K562 (cell line): Measurements from ENCODE around the gene HES3. TPM values are rescaled to one million over a fixed set of nuclear protein-coding genes. Genes with fewer than 3 reads are reported as not detected.

Experiments
- ATAC-seq: fragments of 200-7000 bp; cut with Tn5 transposase; 3 replicates; pipeline ENCODE4 v1.9.1; 2020; ENCODE audit warnings: moderate library complexity
- BruUV-seq: library from RNA; stranded (reverse); fragments of 400-500 nt; replicated peaks from 2 replicates; lab custom pipeline; 2021; lab: Mats Ljungman, UMichigan
- CTCF ChIA-PET: fragments of 300-600 bp; formaldehyde crosslinking; extraction: SDS; loops from one replicate; lab custom pipeline; 2021; ENCODE audit warnings: low intra/inter-chr PET ratio; lab: Yijun Ruan, JAX
- POLR2A ChIA-PET: fragments of 300-600, 350-650 bp; sonication (Branson Sonifier 250); formaldehyde crosslinking; extraction: SDS; loops from one replicate; lab custom pipeline; 2021; ENCODE audit warnings: antibody characterized with exemption, inconsistent platforms; lab: Yijun Ruan, JAX
- DNase-seq, 4 experiments: peaks; one replicate each; pipeline versions ENCODE4 v3.0.0 to v3.0.0-alpha.2; 2011 to 2018; ENCODE audit warnings: low spot score in 3 of 4, mixed read lengths in 3 of 4; ENCODE audit errors: extremely low read depth in 1 of 4
- FAIRE-seq: peaks from 2 replicates; lab custom pipeline; 2011; peaks lifted over from hg19 to GRCh38; lab: Jason Lieb, UNC
- H2AFZ ChIP-seq: 2 replicates; pipeline ENCODE4 v1.6.0; 2011; ENCODE audit warnings: low read depth, low read length, control low read depth, inconsistent platforms
- H3K27ac ChIP-seq: fragments of 200-600 bp; 3 replicates; pipeline ENCODE4 v1.8.0; 2011; ENCODE audit warnings: low read depth, mild to moderate bottlenecking, control low read depth, inconsistent platforms, low read length, moderate library complexity, mixed read lengths; ENCODE audit errors: extremely low read depth
- H3K27me3 ChIP-seq, 2 experiments: fragments of 300-600 bp in 1 of 2; 2 replicates in 1 of 2; 3 replicates in 1 of 2; pipeline versions ENCODE4 v1.6.0 to v1.8.0; 2011; ENCODE audit warnings: inconsistent platforms in 2 of 2, low read length in 2 of 2, mild to moderate bottlenecking in 1 of 2, mixed read lengths in 1 of 2, moderate library complexity in 1 of 2; ENCODE audit not compliant: control insufficient read depth in 2 of 2, insufficient read depth in 2 of 2
- H3K36me3 ChIP-seq: fragments of 300-600 bp; 3 replicates; pipeline ENCODE4 v1.8.0; 2011; ENCODE audit warnings: mild to moderate bottlenecking, low read length, inconsistent platforms; ENCODE audit not compliant: control insufficient read depth, insufficient read depth
- H3K4me1 ChIP-seq, 2 experiments: fragments of 200-600 bp in 1 of 2; replicated peaks in 1 of 2; 2 replicates in 1 of 2; 3 replicates in 1 of 2; pipeline versions ENCODE4 v1.5.1 to v1.8.0; 2011; ENCODE audit warnings: inconsistent platforms in 2 of 2, low read length in 2 of 2, mild to moderate bottlenecking in 1 of 2, mixed read lengths in 1 of 2, moderate library complexity in 1 of 2; ENCODE audit not compliant: control insufficient read depth in 2 of 2, insufficient read depth in 2 of 2
- H3K4me2 ChIP-seq: 2 replicates; pipeline ENCODE4 v1.6.1; 2011; ENCODE audit warnings: low read length, control low read depth, inconsistent platforms, mixed read lengths; ENCODE audit not compliant: insufficient read depth
- H3K4me3 ChIP-seq: fragments of 200-600 bp; sonication (generic), shearing (Covaris generic); 2 replicates; pipeline ENCODE4 v1.5.1; 2016; ENCODE audit warnings: control low read depth, inconsistent platforms
- H3K79me2 ChIP-seq: fragments of 200-600 bp; 3 replicates; pipeline ENCODE4 v1.8.0; 2011; ENCODE audit warnings: low read length, inconsistent platforms; ENCODE audit not compliant: control insufficient read depth, insufficient read depth
- H3K9ac ChIP-seq, 2 experiments: 2 replicates each; pipeline versions ENCODE4 v1.6.0 to v1.6.1; 2011; ENCODE audit warnings: low read depth in 2 of 2, low read length in 2 of 2, control low read depth in 1 of 2, inconsistent platforms in 1 of 2, mild to moderate bottlenecking in 1 of 2, mixed read lengths in 1 of 2; ENCODE audit not compliant: insufficient read depth in 1 of 2
- H3K9me1 ChIP-seq: one replicate; pipeline ENCODE4 v1.6.0; 2011; ENCODE audit warnings: inconsistent platforms, mild to moderate bottlenecking, low read length, moderate library complexity; ENCODE audit not compliant: control insufficient read depth, insufficient read depth
- H3K9me3 ChIP-seq: replicated peaks from 2 replicates; pipeline ENCODE4 v1.5.1; 2011; ENCODE audit warnings: low read depth, low read length, inconsistent platforms; ENCODE audit not compliant: control insufficient read depth, insufficient read depth
- H4K20me1 ChIP-seq: replicated peaks from 2 replicates; pipeline ENCODE4 v1.6.1; 2011; ENCODE audit warnings: low read length, inconsistent platforms, mixed read lengths; ENCODE audit not compliant: control insufficient read depth, insufficient read depth
- CBFB ChIP-seq: sonication (generic); formaldehyde crosslinking; IDR thresholded peaks from 2 replicates; pipeline ENCODE4 v1.4.0; 2020; ENCODE audit warnings: mild to moderate bottlenecking, missing genetic modification reagents
- CBX2 ChIP-seq: fragments of 200-600 bp; sonication (generic); IDR thresholded peaks from one replicate; pipeline ENCODE4 v1.6.1; 2012; ENCODE audit warnings: mild to moderate bottlenecking, low read length, inconsistent platforms; ENCODE audit not compliant: insufficient read depth, poor library complexity, severe bottlenecking
- FOXK2 ChIP-seq, 2 experiments: fragments of 450-650 bp; IDR thresholded peaks in 1 of 2; conservative IDR thresholded peaks in 1 of 2; 2 replicates each; pipeline ENCODE4 v1.6.1; 2016; ENCODE audit warnings: low read depth in 2 of 2, mild to moderate bottlenecking in 1 of 2
- MED1 ChIP-seq: sonication (generic); formaldehyde crosslinking; IDR thresholded peaks from 2 replicates; pipeline ENCODE4 v1.8.1; 2023; ENCODE audit warnings: missing genetic modification reagents, borderline replicate concordance
- MTA2 ChIP-seq: fragments of 450-650 bp; IDR thresholded peaks from 2 replicates; pipeline ENCODE4 v1.6.1; 2016; ENCODE audit warnings: low read depth
- POLR2H ChIP-seq: IDR thresholded peaks from 2 replicates; pipeline ENCODE4 v1.6.1; 2016; ENCODE audit warnings: missing genetic modification characterization, low read depth, mild to moderate bottlenecking, control low read depth, missing compliant biosample characterization, moderate library complexity
- RBM14 ChIP-seq: fragments of 200-400 bp; formaldehyde crosslinking; IDR thresholded peaks from 2 replicates; pipeline ENCODE4 v1.6.1; 2018; ENCODE audit warnings: low read depth, mild to moderate bottlenecking, low read length, moderate library complexity, borderline replicate concordance; ENCODE audit not compliant: insufficient read depth
- SREBF2 ChIP-seq: sonication (generic); formaldehyde crosslinking; IDR thresholded peaks from 2 replicates; pipeline ENCODE4 v1.4.0; 2020; ENCODE audit warnings: mild to moderate bottlenecking, missing genetic modification reagents
- WGBS: fragments of 100-300 bp; shearing (Covaris generic); methylation state at CpG from one replicate; pipeline ENCODE4 v1.1.6; 2016; ENCODE audit warnings: low coverage, mixed read lengths; ENCODE audit not compliant: insufficient coverage; ENCODE audit errors: missing lambda C conversion rate; 5-methylcytosine and 5-hydroxymethylcytosine counted together
- in situ Hi-C: fragments of 300-500 bp; cut with MboI; formaldehyde crosslinking; loops from 4 replicates; pipeline ENCODE4 v1.15.0; 2018; ENCODE audit warnings: inconsistent platforms, mixed read lengths
- intact Hi-C: fragments of 100-400 bp; cut with micrococcal nuclease; formaldehyde crosslinking; loops from 2 replicates; pipeline ENCODE4 v1.14.2; 2022
- polyA plus RNA-seq, 8 experiments: library from polyadenylated mRNA; depleted of rRNA in 4 of 8; stranded (reverse) in 5 of 8; unstranded in 3 of 8; fragments of >200 nt; fragmentation: Nextera tagmentation in 2 of 8; fragmentation: Illumina TruSeq in 1 of 8; extraction: Ambion mirVana in 2 of 8; extraction: Trizol in 1 of 8; gene quantifications; 2 replicates each; pipeline versions ENCODE4 v1.2.1 to v1.2.3, GENCODE V29; 2011 to 2014; ENCODE audit warnings: inconsistent platforms in 1 of 8, missing spikeins in 1 of 8
- total RNA-seq, 7 experiments: library from RNA; depleted of rRNA in 6 of 7; stranded (reverse); fragments of >200 nt in 6 of 7; fragmentation: Illumina TruSeq in 2 of 7; extraction: Trizol in 2 of 7; gene quantifications; 2 replicates each; pipeline versions ENCODE4 v1.2.1 to v1.2.3, GENCODE V29; 2011 to 2021; ENCODE audit warnings: low replicate concordance in 1 of 7

Gene HES3
- total and polyA plus RNA-seq, 9 of the 15 experiments (the other 6 are each of a cell fraction or from before 2014, with no cell fraction given), result not detected

DNA sequence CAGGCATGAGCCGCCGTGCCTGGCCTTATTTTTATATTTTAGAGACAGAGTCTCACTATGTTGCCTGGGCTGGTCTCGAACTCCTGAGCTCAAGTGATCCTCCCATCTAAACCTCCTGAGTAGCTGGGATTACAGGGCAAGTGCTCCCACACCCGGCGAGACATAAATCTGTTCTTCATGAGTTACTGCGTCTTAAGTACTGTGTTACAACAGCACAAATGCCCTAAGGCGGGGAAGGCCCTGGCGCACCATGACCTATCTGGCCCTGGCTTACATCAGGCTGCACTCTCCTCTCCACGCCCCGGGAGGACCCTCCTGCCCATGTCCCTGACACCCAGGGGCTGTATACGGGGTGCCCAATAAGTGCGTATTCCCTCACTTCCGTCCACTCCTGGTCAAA is 12.7 kb downstream of the HES3 start:
- FAIRE-seq (no peak), ATAC-seq (no peak), DNase-seq (no peak)
- Histone ChIP-seq H3K4me3 (no peak overlapping the region), H3K27me3 (peaks cover 11 to 36% of the 10 kb centered on the region in 2 experiments; a peak in 4 of 5 replicates), H2AFZ (no peak overlapping the region), H3K9ac (no peak overlapping the region), H3K27ac (no peak overlapping the region), H3K4me1 (peaks cover 0 to 45% of the 10 kb centered on the region in 2 experiments; a peak in 3 of 5 replicates), H3K9me3 (no peaks in the 10 kb centered on the region), H4K20me1 (peaks cover 27% of the 10 kb centered on the region), H3K4me2 (no peak overlapping the region), H3K79me2 (no peaks in the 10 kb centered on the region), H3K36me3 (no peaks in the 10 kb centered on the region), H3K9me1 (peaks cover 3% of the 10 kb centered on the region)
- TF ChIP-seq MTA2 (no peak), SREBF2 (CRISPR knock-in tag) (no peak), MED1 (CRISPR knock-in tag) (no peak), CBFB (CRISPR knock-in tag) (no peak), FOXK2 (conservative IDR thresholded peaks at IDR 0.05 in 1 of 2, IDR thresholded peaks at IDR 0.05 in 1 of 2; ENCODE audit: low read depth in 2 of 2) (no peak), POLR2H (no peak), RBM14 (no peak), CBX2 (no peak)
- ChIA-PET CTCF (no interaction called here), POLR2A (interaction anchor here (0.6 kb wide), 1 partner anchor 235 kb away, joined by 4 read pairs; no protein-coding TSS in a partner anchor)
- in situ Hi-C loops, result loop anchor here (25.0 kb wide), 1 partner anchor 956 kb away; no protein-coding TSS in a partner anchor
- 32% methylated on average over 13 of the region's 13 CpGs for WGBS
- no TSS peak for BruUV-seq
- intact Hi-C loops, result no loop called here
